Type B pancreatic cell (in vitro differentiated cells): ENCODE results near the gene CHST8. TPM values are rescaled to one million over a fixed set of nuclear protein-coding genes. Genes with fewer than 3 reads are reported as not detected.

Source experiments
- DNase-seq: peaks from one replicate; pipeline ENCODE4 v3.0.0; 2021; ENCODE audit warnings: mixed read lengths; ENCODE audit not compliant: unreplicated experiment; ENCODE audit errors: extremely low spot score
- H3K27ac Mint-ChIP-seq: 2 replicates; pipeline ENCODE4 v1.8.0; 2021; ENCODE audit warnings: mild to moderate bottlenecking, mixed read lengths
- H3K27me3 Mint-ChIP-seq: 2 replicates; pipeline ENCODE4 v1.8.0; 2021; ENCODE audit warnings: mixed read lengths
- H3K36me3 Mint-ChIP-seq: 2 replicates; pipeline ENCODE4 v1.8.0; 2021; ENCODE audit warnings: mixed read lengths
- H3K4me1 Mint-ChIP-seq: one replicate; pipeline ENCODE4 v1.8.0; 2021; ENCODE audit warnings: mixed read lengths; ENCODE audit not compliant: unreplicated experiment
- H3K4me3 Mint-ChIP-seq: 2 replicates; pipeline ENCODE4 v1.8.0; 2021; ENCODE audit warnings: mild to moderate bottlenecking, mixed read lengths
- H3K9me3 Mint-ChIP-seq: 2 replicates; pipeline ENCODE4 v1.8.0; 2021; ENCODE audit warnings: mixed read lengths
- CTCF ChIP-seq: fragments of 200-600 bp; sonication (generic); conservative IDR thresholded peaks from 2 replicates; pipeline ENCODE4 v1.5.0; 2021; ENCODE audit warnings: antibody characterized with exemption, mild to moderate bottlenecking
- total RNA-seq: library from RNA; stranded (reverse); gene quantifications from 2 replicates; pipeline ENCODE4 v1.2.1, GENCODE V29; 2021; ENCODE audit warnings: low replicate concordance

Gene CHST8
- total RNA-seq, 1 donor from 2014 or later: 5.7 TPM

- H3K4me3 Mint-ChIP-seq: peak overlapping the region; percentile 68
- no peak for TF ChIP-seq CTCF
- H3K27ac Mint-ChIP-seq: no peak overlapping the region
- H3K9me3 Mint-ChIP-seq: no peaks in the 10 kb centered on the region
- peaks cover 8% of the 10 kb centered on the region for H3K4me1 Mint-ChIP-seq
- DNase-seq: no peak
- H3K36me3 Mint-ChIP-seq: no peaks in the 10 kb centered on the region
- peaks cover 80% of the 10 kb centered on the region for H3K27me3 Mint-ChIP-seq
Measured at GRCh38 chr19:33624586-33624985, 2.8 kb downstream of the CHST8 start.

GRCh38 chr19:33627526-33627925, 5.8 kb downstream of the CHST8 start:
- no peak overlapping the region for H3K27ac Mint-ChIP-seq
- TF ChIP-seq CTCF: no peak
- H3K4me1 Mint-ChIP-seq: peaks cover 8% of the 10 kb centered on the region
- no peak for DNase-seq
- H3K36me3 Mint-ChIP-seq: no peaks in the 10 kb centered on the region
- no peaks in the 10 kb centered on the region for H3K9me3 Mint-ChIP-seq
- peaks cover 77% of the 10 kb centered on the region for H3K27me3 Mint-ChIP-seq
- H3K4me3 Mint-ChIP-seq: no peak overlapping the region

- Mint-ChIP-seq H3K36me3 (no peaks in the 10 kb centered on the region), H3K27me3 (peaks cover 74% of the 10 kb centered on the region), H3K27ac (no peak overlapping the region), H3K4me1 (peaks cover 8% of the 10 kb centered on the region), H3K4me3 (no peak overlapping the region), H3K9me3 (no peaks in the 10 kb centered on the region)
- no peak for TF ChIP-seq CTCF
- DNase-seq: no peak
Measured at GRCh38 chr19:33627962-33628839, 6.4 kb downstream of the CHST8 start.

- Mint-ChIP-seq H3K36me3 (no peaks in the 10 kb centered on the region), H3K9me3 (no peaks in the 10 kb centered on the region), H3K27me3 (peaks cover 65% of the 10 kb centered on the region), H3K4me3 (no peak overlapping the region), H3K27ac (no peak overlapping the region), H3K4me1 (peaks cover 6% of the 10 kb centered on the region)
- no peak for DNase-seq
- TF ChIP-seq CTCF: no peak
Measured at GRCh38 chr19:33628921-33629825, 7.4 kb downstream of the CHST8 start.

GRCh38 chr19:33629826-33630375, 8.1 kb downstream of the CHST8 start:
- Mint-ChIP-seq H3K27me3 (peaks cover 59% of the 10 kb centered on the region), H3K4me3 (no peak overlapping the region), H3K27ac (no peak overlapping the region), H3K4me1 (no peaks in the 10 kb centered on the region), H3K9me3 (no peaks in the 10 kb centered on the region), H3K36me3 (no peaks in the 10 kb centered on the region)
- TF ChIP-seq CTCF: no peak
- DNase-seq: no peak
